K562 (cell line): ENCODE measurements around the gene RELCH. TPM values are rescaled to one million over a fixed set of nuclear protein-coding genes. Genes with fewer than 3 reads are reported as not detected.

ENCODE experiments used
- ATF1 ChIP-seq, 2 experiments: fragments of 450-650 bp in 1 of 2; IDR thresholded peaks; 2 replicates each; pipeline ENCODE4 v1.6.1; 2016; ENCODE audit warnings: missing compliant biosample characterization in 1 of 2, missing genetic modification characterization in 1 of 2
- CEBPG ChIP-seq, 3 experiments: fragments of 200-800 bp in 1 of 3; sonication (Bioruptor generic) in 1 of 3; sonication (generic) in 1 of 3; formaldehyde crosslinking in 1 of 3; IDR thresholded peaks in 2 of 3; conservative IDR thresholded peaks in 1 of 3; 2 replicates each; pipeline versions ENCODE4 v1.6.1 to v1.8.0; 2016 to 2022; ENCODE audit warnings: missing compliant biosample characterization in 2 of 3, missing genetic modification characterization in 2 of 3, mild to moderate bottlenecking in 1 of 3, missing genetic modification reagents in 1 of 3
- CHD1 ChIP-seq: fragments of 200-600 bp; sonication (generic); IDR thresholded peaks from one replicate; pipeline ENCODE4 v1.6.1; 2012; ENCODE audit warnings: mild to moderate bottlenecking, moderate library complexity, low read length, inconsistent platforms
- CREM ChIP-seq: IDR thresholded peaks from 2 replicates; pipeline ENCODE4 v1.6.1; 2014; ENCODE audit warnings: antibody characterized with exemption, low read depth
- FOXP1 ChIP-seq: sonication (generic); formaldehyde crosslinking; IDR thresholded peaks from 2 replicates; pipeline ENCODE4 v1.8.0; 2022; ENCODE audit warnings: mild to moderate bottlenecking, missing genetic modification reagents
- MAZ ChIP-seq, 2 experiments: fragments of 450-650 bp in 1 of 2; sonication (generic) in 1 of 2; formaldehyde crosslinking; IDR thresholded peaks in 1 of 2; conservative IDR thresholded peaks in 1 of 2; 2 replicates each; pipeline versions ENCODE4 v1.4.0 to v1.5.0; 2020; ENCODE audit warnings: mild to moderate bottlenecking in 1 of 2, missing genetic modification reagents in 1 of 2
- MCM3 ChIP-seq: fragments of 450-650 bp; IDR thresholded peaks from 2 replicates; pipeline ENCODE4 v1.6.1; 2016
- POLR2H ChIP-seq: IDR thresholded peaks from 2 replicates; pipeline ENCODE4 v1.6.1; 2016; ENCODE audit warnings: missing genetic modification characterization, low read depth, mild to moderate bottlenecking, control low read depth, missing compliant biosample characterization, moderate library complexity
- RAD21 ChIP-seq, 2 experiments: fragments of 250-450 bp in 1 of 2; fragments of 450-650 bp in 1 of 2; sonication (Bioruptor Pico) in 1 of 2; formaldehyde crosslinking in 1 of 2; IDR thresholded peaks in 1 of 2; conservative IDR thresholded peaks in 1 of 2; 2 replicates each; pipeline versions ENCODE4 v1.4.0 to v1.8.0; 2020 to 2022; ENCODE audit warnings: mild to moderate bottlenecking in 2 of 2, moderate library complexity in 1 of 2
- RFX1 ChIP-seq: fragments of 450-650 bp; IDR thresholded peaks from 2 replicates; pipeline ENCODE4 v1.6.1; 2016; ENCODE audit warnings: mild to moderate bottlenecking, moderate library complexity
- SMC3 ChIP-seq: conservative IDR thresholded peaks from 2 replicates; pipeline ENCODE4 v1.6.1; 2011; ENCODE audit warnings: low read depth, low read length, improper control_type of control experiment; ENCODE audit not compliant: insufficient read depth
- SRSF1 ChIP-seq: fragments of 200-400 bp; formaldehyde crosslinking; IDR thresholded peaks from 2 replicates; pipeline ENCODE4 v1.6.1; 2017; ENCODE audit warnings: mild to moderate bottlenecking, low read depth, low read length, moderate library complexity
- SRSF3 ChIP-seq: fragments of 200-400 bp; formaldehyde crosslinking; IDR thresholded peaks from 2 replicates; pipeline ENCODE4 v1.6.1; 2016; ENCODE audit warnings: mild to moderate bottlenecking, low read length, moderate library complexity; ENCODE audit not compliant: insufficient read depth
- polyA plus RNA-seq, 8 experiments: library from polyadenylated mRNA; depleted of rRNA in 4 of 8; stranded (reverse) in 5 of 8; unstranded in 3 of 8; fragments of >200 nt; fragmentation: Nextera tagmentation in 2 of 8; fragmentation: Illumina TruSeq in 1 of 8; extraction: Ambion mirVana in 2 of 8; extraction: Trizol in 1 of 8; gene quantifications; 2 replicates each; pipeline versions ENCODE4 v1.2.1 to v1.2.3, GENCODE V29; 2011 to 2014; ENCODE audit warnings: inconsistent platforms in 1 of 8, missing spikeins in 1 of 8
- total RNA-seq, 7 experiments: library from RNA; depleted of rRNA in 6 of 7; stranded (reverse); fragments of >200 nt in 6 of 7; fragmentation: Illumina TruSeq in 2 of 7; extraction: Trizol in 2 of 7; gene quantifications; 2 replicates each; pipeline versions ENCODE4 v1.2.1 to v1.2.3, GENCODE V29; 2011 to 2021; ENCODE audit warnings: low replicate concordance in 1 of 7
- TF ChIP-seq, protein P1 (sequence below): fragments of 200-800 bp; sonication (Bioruptor generic); IDR thresholded peaks from 2 replicates; pipeline ENCODE4 v1.6.1; 2017; ENCODE audit warnings: missing genetic modification characterization, missing compliant biosample characterization
- TF ChIP-seq, protein P2 (sequence below): fragments of 450-650 bp; IDR thresholded peaks from 2 replicates; pipeline ENCODE4 v1.6.1; 2016; ENCODE audit warnings: borderline replicate concordance
- TF ChIP-seq, protein P3 (sequence below): IDR thresholded peaks from 2 replicates; pipeline ENCODE4 v1.6.1; 2011; ENCODE audit warnings: borderline replicate concordance, low read depth, mild to moderate bottlenecking, moderate library complexity, low read length; ENCODE audit not compliant: insufficient read depth, poor library complexity, severe bottlenecking
- TF ChIP-seq, protein P4 (sequence below): fragments of 250-450 bp; sonication (Bioruptor Pico); IDR thresholded peaks from 2 replicates; pipeline ENCODE4 v1.5.0; 2022; ENCODE audit warnings: mild to moderate bottlenecking

Gene RELCH
- total and polyA plus RNA-seq, 9 of the 15 experiments (the other 6 are each of a cell fraction or from before 2014, with no cell fraction given) = 1.4 to 13.6 (median 7.6) TPM

DNA sequence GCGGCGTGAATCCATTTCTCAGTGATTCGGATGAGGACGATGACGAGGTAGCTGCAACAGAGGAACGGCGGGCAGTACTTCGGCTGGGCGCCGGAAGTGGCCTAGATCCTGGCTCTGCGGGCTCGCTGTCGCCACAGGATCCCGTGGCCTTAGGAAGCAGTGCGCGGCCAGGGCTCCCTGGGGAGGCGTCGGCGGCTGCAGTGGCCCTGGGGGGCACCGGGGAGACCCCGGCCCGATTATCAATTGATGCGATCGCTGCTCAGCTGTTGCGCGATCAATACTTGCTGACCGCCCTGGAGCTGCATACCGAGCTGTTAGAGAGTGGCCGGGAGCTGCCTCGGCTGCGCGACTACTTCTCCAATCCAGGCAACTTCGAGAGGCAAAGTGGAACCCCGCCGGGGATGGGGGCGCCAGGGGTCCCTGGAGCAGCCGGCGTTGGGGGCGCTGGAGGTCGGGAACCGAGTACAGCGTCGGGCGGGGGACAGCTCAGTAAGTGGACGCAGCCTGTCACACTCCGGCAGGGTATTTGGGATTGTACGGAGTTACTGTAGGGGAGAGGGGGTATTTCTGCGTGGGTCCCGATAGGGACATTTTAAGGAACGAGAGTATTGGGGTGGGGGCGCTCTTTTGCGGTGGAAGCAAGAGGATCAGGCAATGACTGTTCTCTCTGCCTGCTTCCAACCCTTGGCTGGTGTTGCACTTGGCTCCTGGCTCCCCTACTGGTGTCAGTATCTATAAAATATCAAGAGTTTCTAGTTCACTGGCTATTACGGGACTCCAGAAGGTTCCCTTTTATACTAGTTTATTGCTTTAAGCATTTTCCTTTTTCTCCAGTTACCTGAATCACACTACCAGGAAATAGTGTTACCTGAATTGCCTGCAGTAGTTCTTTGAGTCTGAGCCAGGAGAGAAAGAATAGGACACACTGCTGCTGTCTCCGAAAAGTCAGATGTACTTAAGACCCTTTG is 772 bp downstream of the RELCH start (continued):
- TF ChIP-seq POLR2H (tag) (no peak), RFX1 (no peak), SMC3 (no peak), ATF1 (CRISPR knock-in tag; IDR thresholded peaks at IDR 0.05) (no peak), ATF1 (tag; IDR thresholded peaks at IDR 0.05) (0 out of 2 replicates have a peak, but pooled peaks have one; percentile 3), RAD21 (CRISPR knock-in tag; conservative IDR thresholded peaks at IDR 0.05 in 1 of 2, IDR thresholded peaks at IDR 0.05 in 1 of 2) (no peak), FOXP1 (CRISPR knock-in tag) (no peak), MCM3 (no peak), SRSF1 (no peak), MAZ (CRISPR knock-in tag; conservative IDR thresholded peaks at IDR 0.05 in 1 of 2, IDR thresholded peaks at IDR 0.05 in 1 of 2) (no peak), SRSF3 (no peak), CHD1 (peak; percentile 26), CREM (no peak), CEBPG (CRISPR knock-in tag; IDR thresholded peaks at IDR 0.05) (no peak), CEBPG (tag; conservative IDR thresholded peaks at IDR 0.05 in 1 of 2, IDR thresholded peaks at IDR 0.05 in 1 of 2) (no peak)
- TF ChIP-seq, protein P1, sequence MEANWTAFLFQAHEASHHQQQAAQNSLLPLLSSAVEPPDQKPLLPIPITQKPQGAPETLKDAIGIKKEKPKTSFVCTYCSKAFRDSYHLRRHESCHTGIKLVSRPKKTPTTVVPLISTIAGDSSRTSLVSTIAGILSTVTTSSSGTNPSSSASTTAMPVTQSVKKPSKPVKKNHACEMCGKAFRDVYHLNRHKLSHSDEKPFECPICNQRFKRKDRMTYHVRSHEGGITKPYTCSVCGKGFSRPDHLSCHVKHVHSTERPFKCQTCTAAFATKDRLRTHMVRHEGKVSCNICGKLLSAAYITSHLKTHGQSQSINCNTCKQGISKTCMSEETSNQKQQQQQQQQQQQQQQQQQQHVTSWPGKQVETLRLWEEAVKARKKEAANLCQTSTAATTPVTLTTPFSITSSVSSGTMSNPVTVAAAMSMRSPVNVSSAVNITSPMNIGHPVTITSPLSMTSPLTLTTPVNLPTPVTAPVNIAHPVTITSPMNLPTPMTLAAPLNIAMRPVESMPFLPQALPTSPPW (CRISPR knock-in tag) = no peak
- TF ChIP-seq, protein P2, sequence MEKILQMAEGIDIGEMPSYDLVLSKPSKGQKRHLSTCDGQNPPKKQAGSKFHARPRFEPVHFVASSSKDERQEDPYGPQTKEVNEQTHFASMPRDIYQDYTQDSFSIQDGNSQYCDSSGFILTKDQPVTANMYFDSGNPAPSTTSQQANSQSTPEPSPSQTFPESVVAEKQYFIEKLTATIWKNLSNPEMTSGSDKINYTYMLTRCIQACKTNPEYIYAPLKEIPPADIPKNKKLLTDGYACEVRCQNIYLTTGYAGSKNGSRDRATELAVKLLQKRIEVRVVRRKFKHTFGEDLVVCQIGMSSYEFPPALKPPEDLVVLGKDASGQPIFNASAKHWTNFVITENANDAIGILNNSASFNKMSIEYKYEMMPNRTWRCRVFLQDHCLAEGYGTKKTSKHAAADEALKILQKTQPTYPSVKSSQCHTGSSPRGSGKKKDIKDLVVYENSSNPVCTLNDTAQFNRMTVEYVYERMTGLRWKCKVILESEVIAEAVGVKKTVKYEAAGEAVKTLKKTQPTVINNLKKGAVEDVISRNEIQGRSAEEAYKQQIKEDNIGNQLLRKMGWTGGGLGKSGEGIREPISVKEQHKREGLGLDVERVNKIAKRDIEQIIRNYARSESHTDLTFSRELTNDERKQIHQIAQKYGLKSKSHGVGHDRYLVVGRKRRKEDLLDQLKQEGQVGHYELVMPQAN = peak; percentile 9; the same call in 1 of the 2 replicates
- TF ChIP-seq, protein P3, sequence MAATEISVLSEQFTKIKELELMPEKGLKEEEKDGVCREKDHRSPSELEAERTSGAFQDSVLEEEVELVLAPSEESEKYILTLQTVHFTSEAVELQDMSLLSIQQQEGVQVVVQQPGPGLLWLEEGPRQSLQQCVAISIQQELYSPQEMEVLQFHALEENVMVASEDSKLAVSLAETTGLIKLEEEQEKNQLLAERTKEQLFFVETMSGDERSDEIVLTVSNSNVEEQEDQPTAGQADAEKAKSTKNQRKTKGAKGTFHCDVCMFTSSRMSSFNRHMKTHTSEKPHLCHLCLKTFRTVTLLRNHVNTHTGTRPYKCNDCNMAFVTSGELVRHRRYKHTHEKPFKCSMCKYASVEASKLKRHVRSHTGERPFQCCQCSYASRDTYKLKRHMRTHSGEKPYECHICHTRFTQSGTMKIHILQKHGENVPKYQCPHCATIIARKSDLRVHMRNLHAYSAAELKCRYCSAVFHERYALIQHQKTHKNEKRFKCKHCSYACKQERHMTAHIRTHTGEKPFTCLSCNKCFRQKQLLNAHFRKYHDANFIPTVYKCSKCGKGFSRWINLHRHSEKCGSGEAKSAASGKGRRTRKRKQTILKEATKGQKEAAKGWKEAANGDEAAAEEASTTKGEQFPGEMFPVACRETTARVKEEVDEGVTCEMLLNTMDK = no peak
- TF ChIP-seq, protein P4, sequence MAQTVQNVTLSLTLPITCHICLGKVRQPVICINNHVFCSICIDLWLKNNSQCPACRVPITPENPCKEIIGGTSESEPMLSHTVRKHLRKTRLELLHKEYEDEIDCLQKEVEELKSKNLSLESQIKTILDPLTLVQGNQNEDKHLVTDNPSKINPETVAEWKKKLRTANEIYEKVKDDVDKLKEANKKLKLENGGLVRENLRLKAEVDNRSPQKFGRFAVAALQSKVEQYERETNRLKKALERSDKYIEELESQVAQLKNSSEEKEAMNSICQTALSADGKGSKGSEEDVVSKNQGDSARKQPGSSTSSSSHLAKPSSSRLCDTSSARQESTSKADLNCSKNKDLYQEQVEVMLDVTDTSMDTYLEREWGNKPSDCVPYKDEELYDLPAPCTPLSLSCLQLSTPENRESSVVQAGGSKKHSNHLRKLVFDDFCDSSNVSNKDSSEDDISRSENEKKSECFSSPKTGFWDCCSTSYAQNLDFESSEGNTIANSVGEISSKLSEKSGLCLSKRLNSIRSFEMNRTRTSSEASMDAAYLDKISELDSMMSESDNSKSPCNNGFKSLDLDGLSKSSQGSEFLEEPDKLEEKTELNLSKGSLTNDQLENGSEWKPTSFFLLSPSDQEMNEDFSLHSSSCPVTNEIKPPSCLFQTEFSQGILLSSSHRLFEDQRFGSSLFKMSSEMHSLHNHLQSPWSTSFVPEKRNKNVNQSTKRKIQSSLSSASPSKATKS (CRISPR knock-in tag) = no peak
